HS-27A (cell line): ENCODE data around the gene CAMK1.
"Not testable (repeated sequence)": the region's sequence is repeated elsewhere in the genome, so short reads cannot be mapped to it uniquely, and the experiment has no call there.

Experiments used
- DNase-seq: peaks from one replicate; pipeline ENCODE4 v3.0.0-alpha.2; 2012; ENCODE audit warnings: low read depth, missing footprints

The CAMK1 gene

DNA sequence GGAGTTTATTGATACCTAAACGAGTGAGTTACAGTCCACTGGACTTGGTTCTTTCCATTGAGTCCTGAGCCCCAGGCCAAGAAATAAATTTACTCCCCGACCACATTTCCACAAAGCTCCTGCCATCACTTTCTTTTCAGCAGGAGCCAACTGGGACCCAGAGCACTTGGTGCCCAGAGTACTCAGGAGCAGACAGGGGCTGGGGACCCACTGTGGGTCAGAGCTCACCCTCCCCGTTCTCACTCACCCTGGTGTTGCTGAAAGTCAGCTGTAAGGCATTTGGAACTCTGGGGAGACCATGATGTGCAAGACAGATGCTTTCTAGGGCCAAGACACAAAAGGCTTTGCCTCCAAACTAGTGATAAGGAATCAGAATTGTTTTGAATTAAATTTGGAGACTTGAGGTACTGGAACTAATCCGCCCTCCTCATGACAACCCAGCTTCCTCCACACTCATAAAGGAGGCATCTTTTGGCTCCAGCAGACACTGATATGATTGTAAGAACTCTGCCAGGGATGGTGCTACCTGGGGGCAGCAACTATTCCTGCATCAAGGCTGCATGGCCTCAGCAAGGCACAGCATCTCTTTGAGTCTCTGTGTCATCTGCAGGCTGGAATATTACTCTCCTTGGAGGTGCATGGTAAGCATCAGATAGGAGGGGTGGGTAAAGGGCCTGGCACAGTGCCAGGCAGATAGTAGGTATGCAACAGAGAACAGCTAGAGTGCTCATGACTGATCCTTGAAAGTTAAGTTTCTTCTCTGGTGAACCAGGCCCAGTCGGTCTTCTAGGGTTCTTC, 7.3 kb upstream of the CAMK1 start:
- DNase-seq: no peak

- DNase-seq: not testable (repeated sequence)
Observed at GRCh38 chr3:9771007-9771406, 1.3 kb upstream of the CAMK1 start.

DNA sequence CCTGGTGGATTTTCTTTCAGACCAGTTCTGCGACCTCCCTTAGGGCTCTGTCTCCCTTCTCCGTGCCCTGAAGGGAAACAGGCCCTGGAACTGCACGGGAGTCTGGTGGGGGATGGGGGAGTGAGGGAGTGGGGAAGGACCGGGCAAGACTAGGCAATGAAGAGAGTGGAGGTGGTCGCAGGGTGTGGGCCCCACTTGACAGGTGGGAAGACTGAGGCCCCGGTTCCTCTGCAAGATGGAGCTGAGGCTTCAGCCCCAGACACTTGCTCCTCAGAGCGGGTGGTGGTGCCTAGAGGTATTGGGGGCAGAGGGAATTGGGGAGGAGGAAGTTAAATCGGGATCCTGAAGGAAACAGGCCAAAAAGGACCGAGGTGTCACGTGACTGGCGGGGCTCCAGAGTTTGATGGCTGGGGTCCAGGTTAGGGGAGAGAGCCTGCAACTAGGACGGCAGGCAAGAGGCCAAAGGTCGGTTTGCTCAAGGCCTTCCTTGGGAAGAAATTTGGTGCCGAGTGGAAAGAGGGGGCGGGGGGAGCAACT, 597 bp upstream of the CAMK1 start:
- no peak for DNase-seq

GRCh38 chr3:9769012-9769411, 735 bp downstream of the CAMK1 start:
- no peak for DNase-seq

- DNase-seq: no peak
Observed at GRCh38 chr3:9768141-9768775, 1.5 kb downstream of the CAMK1 start.

- no peak for DNase-seq
Observed at GRCh38 chr3:9767418-9767817, 2.3 kb downstream of the CAMK1 start.

GRCh38 chr3:9765865-9766264, 3.9 kb downstream of the CAMK1 start:
- no peak for DNase-seq

DNA sequence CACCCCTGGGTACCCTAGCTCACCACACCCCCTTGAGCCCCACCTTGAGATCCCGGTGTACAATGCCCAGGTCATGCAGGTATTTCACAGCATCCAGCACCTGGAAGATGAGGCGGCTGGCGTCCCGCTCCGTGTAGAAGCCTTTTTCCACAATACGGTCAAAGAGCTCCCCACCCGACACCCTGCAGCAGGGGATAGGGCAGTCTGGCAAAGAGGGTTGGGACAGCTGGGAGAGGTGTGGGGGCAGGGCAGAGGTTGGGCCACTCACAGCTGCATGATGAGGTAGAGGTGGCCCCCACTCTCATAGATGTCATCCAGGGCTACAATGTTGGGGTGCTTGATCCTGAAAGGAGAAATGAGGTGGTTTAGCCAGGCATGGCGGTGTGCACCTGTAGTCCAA, 6.9 kb downstream of the CAMK1 start:
- DNase-seq: no peak

- no peak for DNase-seq
Observed at GRCh38 chr3:9761919-9762318, 7.8 kb downstream of the CAMK1 start.

- DNase-seq: no peak
Observed at GRCh38 chr3:9760779-9761505, 8.8 kb downstream of the CAMK1 start.

- no peak for DNase-seq
Observed at GRCh38 chr3:9757427-9757826, 12.3 kb downstream of the CAMK1 start.

- no peak for DNase-seq
Observed at GRCh38 chr3:9754678-9755077, 15.1 kb downstream of the CAMK1 start.

DNA sequence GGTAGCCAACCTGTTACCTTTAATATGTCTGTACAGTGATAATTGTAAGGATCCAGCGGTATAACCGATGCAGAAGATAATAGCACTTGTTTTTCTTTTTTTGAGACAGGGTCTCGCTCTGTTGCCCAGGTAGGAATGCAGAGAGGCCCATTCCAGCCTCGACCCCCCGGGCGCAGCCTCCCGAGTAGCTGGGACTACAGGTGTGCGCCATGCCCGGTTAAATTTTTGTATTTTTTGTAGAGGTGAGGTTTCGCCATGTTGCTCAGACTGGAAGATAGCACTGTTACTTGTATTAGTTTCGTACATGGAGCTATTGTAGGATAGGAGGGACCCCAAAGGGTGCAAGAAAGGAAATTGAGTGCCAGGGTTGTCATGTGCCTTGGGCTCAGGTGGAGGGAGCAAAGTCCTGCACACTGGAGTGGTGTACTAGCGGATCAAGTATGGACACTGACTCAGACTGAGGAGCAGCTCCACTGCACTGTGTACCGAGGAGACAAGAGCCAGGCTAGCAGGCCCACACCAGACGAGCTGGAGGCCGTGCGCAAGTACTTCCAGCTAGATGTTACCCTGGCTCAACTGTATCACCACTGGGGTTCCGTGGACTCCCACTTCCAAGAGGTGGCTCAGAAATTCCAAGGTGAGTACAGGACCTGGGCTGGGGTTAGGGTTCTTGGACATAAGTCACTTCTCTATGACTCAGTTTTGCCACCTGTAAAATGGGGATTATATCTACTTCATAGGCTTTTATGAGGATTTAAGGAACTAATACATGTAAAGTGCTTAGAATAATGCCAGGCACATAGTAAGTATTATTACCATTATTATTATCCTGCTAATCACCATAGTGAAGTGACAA, 19.0 kb downstream of the CAMK1 start:
- DNase-seq: no peak

DNA sequence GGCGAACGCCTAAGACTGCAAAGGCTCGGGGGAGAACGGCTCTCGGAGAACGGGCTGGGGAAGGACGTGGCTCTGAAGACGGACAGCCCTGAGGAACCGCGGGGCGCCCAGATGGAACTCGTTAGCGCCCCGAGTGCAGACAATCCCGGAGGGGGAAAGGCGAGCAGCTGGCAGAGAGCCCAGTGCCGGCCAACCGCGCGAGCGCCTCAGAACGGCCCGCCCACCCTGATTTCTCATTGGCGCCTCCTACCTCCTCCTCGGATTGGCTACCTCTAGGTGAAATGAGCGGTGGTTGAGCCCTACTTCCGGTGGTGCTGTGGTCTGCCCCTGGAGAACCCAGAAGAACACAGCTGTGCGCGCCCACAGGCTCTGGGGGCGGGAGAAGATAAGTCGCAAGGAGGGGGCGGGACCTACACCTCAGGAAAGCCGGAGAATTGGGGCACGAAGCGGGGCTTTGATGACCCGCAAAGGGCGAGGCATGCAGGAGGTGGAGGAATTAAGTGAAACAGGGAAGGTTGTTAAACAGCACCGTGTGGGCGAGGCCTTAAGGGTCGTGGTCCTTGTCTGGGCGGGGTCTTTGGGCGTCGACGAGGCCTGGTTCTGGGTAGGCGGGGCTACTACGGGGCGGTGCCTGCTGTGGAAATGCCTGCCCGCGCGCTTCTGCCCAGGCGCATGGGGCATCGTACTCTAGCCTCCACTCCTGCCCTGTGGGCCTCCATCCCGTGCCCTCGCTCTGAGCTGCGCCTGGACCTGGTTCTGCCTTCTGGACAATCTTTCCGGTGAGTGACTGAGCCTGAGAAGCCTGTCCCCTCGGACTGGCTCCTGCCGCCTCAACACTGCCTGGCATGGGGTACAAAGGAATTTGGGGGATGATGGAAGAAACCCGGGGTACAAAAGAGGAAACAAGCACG, 19.8 kb downstream of the CAMK1 start, which contains the start of gene OGG1:
Gene OGG1 (plus strand): TSS at position 308 of the 911 bp plus-strand sequence. CDS start 335 bp downstream, at position 643.
- peak; percentile 97 for DNase-seq

DNA sequence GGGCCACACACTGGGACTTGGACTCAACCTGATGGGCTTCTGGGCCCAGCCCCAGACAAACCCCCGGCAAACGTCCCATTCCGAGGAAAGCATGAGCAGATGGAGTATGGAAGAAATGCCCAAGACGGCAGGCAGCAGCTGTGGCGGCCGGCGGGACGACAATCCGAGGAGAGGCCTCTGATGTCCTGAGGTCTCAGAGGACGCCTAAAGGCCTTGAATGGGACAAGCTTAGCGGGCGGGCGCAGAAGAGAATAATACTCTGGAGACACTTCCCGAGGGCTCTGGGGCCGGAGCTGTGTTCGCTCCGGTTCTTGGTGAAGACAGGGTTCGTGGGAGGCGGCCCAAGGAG, 20.5 kb downstream of the CAMK1 start:
- no peak for DNase-seq

DNA sequence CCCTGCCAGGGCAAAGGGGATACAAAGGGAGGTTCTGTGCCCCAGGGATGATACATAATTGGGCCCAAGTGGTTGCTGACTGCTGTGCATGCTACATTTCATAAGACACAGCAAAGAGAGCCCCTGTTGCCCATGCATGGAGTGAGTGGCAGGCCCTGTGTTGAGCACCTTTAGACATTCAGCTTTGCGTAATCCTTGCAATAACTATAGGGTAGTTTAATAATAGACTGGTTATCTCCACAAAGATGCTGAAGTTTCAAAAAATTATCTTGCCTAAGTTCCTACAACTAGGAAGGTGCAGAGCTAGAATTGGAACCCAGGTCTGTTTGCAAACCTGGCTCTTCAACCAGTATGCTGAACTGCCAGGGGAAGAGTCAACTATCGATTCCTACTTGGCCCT, 21.7 kb downstream of the CAMK1 start:
- DNase-seq: no peak

- no peak for DNase-seq
Observed at GRCh38 chr3:9747267-9747666, 22.5 kb downstream of the CAMK1 start.

- DNase-seq: no peak
Observed at GRCh38 chr3:9746330-9746729, 23.4 kb downstream of the CAMK1 start.

GRCh38 chr3:9745521-9745920, 24.2 kb downstream of the CAMK1 start:
- no peak for DNase-seq

DNA sequence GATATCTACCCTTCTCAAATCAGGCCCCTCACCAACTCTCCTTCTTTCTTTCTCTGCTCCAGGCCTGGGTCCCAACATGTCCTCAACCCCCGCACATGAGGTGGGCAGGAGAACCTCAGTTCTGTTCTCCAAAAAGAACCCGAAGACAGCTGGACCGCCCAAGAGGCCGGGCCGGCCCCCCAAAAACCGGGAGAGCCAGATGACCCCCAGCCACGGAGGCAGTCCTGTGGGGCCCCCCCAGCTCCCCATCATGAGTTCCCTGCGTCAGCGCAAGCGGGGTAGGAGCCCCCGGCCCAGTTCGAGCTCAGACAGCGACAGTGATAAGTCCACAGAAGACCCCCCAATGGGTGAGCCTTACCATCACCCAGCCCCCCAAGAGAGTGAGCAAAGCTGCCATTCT, 25.6 kb downstream of the CAMK1 start:
- DNase-seq: no peak

DNA sequence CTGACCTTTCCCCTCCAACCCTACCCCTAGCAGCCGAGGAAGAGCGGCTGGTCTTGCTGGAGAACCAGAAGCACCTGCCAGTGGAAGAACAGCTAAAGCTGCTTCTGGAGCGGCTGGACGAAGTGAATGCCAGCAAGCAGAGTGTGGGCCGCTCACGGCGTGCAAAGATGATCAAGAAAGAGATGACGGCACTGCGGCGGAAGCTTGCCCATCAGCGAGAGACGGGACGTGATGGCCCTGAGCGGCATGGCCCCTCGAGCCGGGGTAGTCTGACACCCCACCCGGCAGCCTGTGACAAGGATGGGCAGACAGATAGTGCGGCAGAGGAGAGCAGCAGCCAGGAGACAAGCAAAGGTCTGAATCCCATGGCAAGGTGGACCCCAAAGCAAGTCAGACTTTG, 26.2 kb downstream of the CAMK1 start:
- no peak for DNase-seq
